HG03457 (cell line): ENCODE results near the gene TRDN.
A peak's percentile ranks its signal among the peaks of the same experiment; 100 is the strongest.

Experiments
- ATAC-seq: cut with Tn5 transposase; IDR thresholded peaks from one replicate; pipeline ENCODE4 v1.9.1; 2021; ENCODE audit warnings: moderate number of reproducible peaks; ENCODE audit not compliant: unreplicated experiment

Gene TRDN

GRCh38 chr6:123417535-123417934 is 219.2 kb downstream of the TRDN start:
- no peak for ATAC-seq

GRCh38 chr6:123415844-123416468 is 220.8 kb downstream of the TRDN start:
- peak; percentile 86 for ATAC-seq

- no peak for ATAC-seq
Observed at GRCh38 chr6:123404975-123405374, 231.8 kb downstream of the TRDN start.

- peak; percentile 93 for ATAC-seq
Observed at GRCh38 chr6:123402052-123402451, 234.7 kb downstream of the TRDN start.

GRCh38 chr6:123398072-123398471 is 238.7 kb downstream of the TRDN start:
- ATAC-seq = no peak

- ATAC-seq = no peak
Observed at GRCh38 chr6:123393331-123393730, 243.4 kb downstream of the TRDN start.

GRCh38 chr6:123383718-123384117 is 253.0 kb downstream of the TRDN start:
- no peak for ATAC-seq

GRCh38 chr6:123380257-123380656 is 256.5 kb downstream of the TRDN start:
- no peak for ATAC-seq

GRCh38 chr6:123372737-123373136 is 264.0 kb downstream of the TRDN start:
- ATAC-seq = no peak

GRCh38 chr6:123363912-123364311 is 272.8 kb downstream of the TRDN start:
- no peak for ATAC-seq

GRCh38 chr6:123360359-123360758 is 276.4 kb downstream of the TRDN start:
- no peak for ATAC-seq

- ATAC-seq = no peak
Observed at GRCh38 chr6:123352705-123353104, 284.0 kb downstream of the TRDN start.

- no peak for ATAC-seq
Observed at GRCh38 chr6:123352279-123352678, 284.5 kb downstream of the TRDN start.

- no peak for ATAC-seq
Observed at GRCh38 chr6:123343836-123344235, 292.9 kb downstream of the TRDN start.

GRCh38 chr6:123338394-123338793 is 298.4 kb downstream of the TRDN start:
- ATAC-seq = no peak

GRCh38 chr6:123333000-123333756 is 303.6 kb downstream of the TRDN start:
- ATAC-seq = no peak

- no peak for ATAC-seq
Observed at GRCh38 chr6:123332070-123332469, 304.7 kb downstream of the TRDN start.

GRCh38 chr6:123329337-123329736 is 307.4 kb downstream of the TRDN start:
- ATAC-seq = no peak

- ATAC-seq = no peak
Observed at GRCh38 chr6:123323452-123324329, 313.1 kb downstream of the TRDN start.

- no peak for ATAC-seq
Observed at GRCh38 chr6:123321020-123321419, 315.7 kb downstream of the TRDN start.

GRCh38 chr6:123316733-123317323 is 319.9 kb downstream of the TRDN start:
- ATAC-seq = no peak
